GM19324 (cell line): Measurements from ENCODE around the gene DSP.

Experiments
- ATAC-seq: cut with Tn5 transposase; IDR thresholded peaks from one replicate; pipeline ENCODE4 v1.9.1; 2021; ENCODE audit warnings: mild to moderate bottlenecking, moderate library complexity; ENCODE audit not compliant: unreplicated experiment, low FRiP score

Gene DSP

GRCh38 chr6:7537565-7538174 is 3.8 kb upstream of the DSP start:
- ATAC-seq: no peak

- no peak for ATAC-seq
Measured at GRCh38 chr6:7538484-7538883, 3.0 kb upstream of the DSP start.

GRCh38 chr6:7540595-7540994 is 876 bp upstream of the DSP start:
- no peak for ATAC-seq

GRCh38 chr6:7542065-7542873 is 798 bp downstream of the DSP start:
- no peak for ATAC-seq

DNA sequence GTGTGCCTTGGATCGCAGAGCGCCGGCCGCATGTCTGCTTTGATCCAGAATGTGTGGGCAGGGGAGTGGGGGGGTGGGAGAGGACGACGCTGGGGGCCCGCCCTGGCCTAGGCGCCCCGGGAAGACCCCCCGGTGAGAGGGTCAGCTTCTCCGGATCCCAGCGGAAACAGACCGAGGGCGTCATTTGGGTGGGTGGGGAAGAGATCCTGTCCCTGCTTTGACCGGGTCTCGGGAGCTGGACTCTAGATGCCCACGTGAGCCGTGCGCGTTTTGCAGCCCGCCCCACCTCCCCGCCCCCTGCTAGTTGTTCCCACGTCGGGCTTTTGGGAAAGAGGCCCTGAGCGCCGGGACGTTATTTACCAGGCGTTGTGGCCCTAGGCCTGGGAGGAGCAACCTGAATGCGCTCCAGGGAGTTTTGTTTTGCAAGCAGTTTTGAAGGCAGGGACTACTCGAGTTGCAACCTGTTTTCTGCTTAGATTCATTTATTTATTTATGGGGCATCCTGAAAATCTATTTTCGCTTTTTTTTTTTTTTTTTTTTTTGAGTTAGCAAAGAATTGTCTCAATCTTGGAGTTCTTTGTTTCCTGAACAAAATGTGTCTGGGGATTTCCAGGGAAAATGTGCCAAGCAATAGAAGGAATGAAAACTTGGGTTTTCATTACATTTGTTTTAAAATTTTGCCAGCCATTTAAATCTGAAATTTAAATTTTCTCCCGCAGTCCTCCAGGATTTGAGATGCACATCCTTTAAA is 1.6 kb downstream of the DSP start:
- no peak for ATAC-seq

DNA sequence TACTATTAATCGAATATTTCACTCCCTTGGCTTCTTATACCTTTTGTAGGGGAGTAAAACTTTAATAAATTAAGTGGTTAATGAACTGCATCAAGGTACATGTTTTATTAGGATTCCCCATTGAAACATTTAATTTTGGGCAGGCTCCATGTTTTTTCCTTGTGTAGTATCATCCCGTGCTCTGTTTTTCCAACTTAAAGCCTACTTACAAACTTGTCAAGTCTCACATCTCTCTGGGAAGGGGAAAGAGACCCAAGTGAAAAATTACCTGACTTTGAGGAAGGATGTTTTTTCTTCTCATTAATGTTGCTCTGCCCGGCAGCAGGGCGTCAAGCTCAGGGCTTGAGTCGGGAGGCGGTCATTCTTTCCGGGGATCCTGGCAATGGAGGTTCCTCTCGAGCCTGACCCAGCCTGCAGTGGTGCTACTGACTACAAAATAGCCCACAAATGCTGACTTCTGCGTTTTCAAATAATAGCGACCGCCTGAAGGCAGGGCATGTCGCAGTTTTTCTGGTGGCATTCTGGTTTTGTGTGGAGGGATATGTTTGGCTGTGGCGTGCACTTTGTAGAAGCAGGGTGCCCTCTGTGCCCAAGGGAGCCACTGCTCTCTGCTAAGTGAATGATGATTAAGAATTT is 2.4 kb downstream of the DSP start:
- no peak for ATAC-seq

GRCh38 chr6:7544597-7544996 is 3.1 kb downstream of the DSP start:
- ATAC-seq: no peak

- ATAC-seq: no peak
Measured at GRCh38 chr6:7545316-7546019, 4.0 kb downstream of the DSP start.

DNA sequence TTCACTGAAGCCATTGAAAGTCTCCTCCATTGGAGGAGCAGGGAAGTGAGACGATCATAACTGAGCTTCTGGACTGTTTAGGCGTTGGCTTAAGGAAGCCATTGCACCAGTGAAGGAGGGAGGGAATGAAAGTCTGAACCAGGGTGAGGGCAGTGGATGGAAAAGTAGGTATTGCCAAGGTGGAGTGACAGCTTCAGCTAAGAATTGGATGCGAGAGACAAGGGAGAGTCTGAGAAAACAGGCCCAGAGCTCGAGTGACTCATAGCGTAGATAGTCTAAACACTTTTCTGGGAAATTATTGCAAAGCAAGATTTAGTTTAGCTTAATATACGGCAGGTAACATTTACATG is 4.5 kb downstream of the DSP start:
- no peak for ATAC-seq

DNA sequence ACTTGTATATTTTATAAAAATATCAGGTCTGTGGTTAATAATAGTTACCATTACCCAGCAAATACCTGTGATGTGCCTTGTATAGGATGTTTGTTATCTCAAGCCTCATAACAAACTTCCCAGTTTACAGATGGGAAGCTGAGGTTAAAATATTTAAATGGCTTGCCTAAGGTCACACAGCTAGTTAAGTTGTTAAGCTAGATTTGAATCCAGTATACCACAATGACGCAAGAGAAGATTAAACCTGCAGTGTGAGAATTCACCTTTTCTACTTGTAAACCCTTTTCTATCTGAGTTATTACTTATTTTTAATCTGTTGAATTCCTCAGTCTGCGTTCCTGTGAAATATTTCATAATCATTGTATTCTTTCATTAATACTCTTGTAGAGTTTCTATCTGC is 4.9 kb downstream of the DSP start:
- ATAC-seq: no peak

DNA sequence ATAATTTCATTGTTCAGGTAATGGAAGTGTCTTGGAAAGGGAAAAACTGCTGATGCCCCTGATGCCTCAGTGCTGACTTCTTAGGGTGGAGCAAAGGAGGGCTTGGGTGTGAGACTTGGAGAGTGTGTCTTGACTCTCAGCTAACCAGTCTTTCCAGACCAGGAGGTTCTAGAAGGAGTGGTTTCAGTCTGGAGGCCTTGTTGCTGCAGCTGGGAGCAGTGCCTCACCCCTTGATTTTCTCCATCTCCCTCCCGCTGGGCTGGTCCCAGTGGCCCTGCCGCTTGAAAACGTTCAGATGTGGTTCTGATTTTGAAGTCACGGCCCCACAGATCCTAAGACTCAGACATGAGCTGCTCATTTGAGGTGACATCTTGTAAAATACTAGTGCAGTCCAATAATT is 5.4 kb downstream of the DSP start:
- no peak for ATAC-seq

GRCh38 chr6:7547315-7547714 is 5.8 kb downstream of the DSP start:
- no peak for ATAC-seq

DNA sequence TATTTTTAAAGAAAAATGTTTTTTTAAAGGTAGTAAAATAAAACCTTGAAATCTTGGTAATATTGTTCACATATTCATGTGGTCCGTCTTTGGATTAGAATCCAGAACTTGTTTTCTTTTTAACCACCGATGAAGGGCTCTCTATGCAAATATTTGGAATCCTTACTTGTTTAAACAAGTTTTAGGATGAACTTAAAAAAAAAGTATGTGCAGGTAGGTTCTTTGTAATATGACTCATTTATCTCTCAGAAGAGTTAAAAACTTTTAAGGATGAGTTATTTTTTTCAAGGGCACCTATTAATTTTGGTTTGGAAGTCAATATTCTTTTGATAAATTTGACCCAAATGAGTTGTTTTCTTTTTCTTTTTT is 8.9 kb downstream of the DSP start:
- ATAC-seq: no peak

DNA sequence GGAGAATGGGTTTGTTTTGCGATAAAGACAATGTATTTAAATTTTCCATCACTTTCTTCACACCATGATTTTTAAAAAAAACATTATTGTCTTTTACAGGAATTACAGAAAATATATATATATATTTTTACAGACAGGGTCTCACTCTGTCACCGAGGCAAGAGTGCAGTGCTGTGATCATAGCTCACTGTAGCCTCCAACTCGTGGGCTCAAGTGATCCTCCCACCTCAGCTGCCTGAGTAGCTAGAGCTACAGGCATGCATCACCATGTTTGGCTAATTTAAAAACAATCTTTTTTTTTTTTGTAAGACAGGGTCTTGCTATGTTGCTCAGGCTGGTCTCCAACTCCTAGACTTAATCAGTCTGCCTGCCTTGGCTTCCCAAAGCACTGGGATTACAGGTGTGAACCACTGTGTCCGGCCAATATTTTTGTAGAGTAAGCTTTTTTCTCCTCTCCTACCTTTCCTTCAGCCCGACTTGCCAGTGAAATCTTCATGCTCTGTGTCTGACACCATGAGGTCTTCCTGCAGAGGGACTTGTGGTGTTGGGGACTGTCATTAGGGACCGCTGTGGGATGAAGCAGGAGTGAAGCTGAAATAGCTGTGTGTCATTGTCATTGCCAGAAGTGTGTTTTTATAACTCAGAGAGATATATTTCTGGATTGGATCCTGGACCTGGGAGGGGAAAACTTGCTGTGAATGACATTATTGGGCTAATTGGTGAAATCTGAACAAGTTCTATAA is 13.2 kb downstream of the DSP start:
- ATAC-seq: no peak

DNA sequence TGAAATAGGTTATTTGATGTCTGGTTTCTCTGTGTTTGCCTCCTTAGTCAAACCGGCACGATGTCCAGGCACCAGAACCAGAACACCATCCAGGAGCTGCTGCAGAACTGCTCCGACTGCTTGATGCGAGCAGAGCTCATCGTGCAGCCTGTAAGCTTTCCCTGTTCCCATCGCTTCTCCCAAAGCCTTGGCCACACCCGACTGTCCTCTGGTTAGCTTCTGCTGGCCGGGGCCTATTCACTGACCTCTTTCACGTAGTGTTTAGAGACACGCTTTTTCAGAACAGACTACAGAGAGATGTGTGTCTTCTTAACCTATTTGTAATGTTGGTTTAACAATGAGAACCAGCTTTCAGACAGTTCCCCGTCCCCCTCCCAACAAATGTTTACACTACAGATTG is 14.2 kb downstream of the DSP start:
- ATAC-seq: no peak

DNA sequence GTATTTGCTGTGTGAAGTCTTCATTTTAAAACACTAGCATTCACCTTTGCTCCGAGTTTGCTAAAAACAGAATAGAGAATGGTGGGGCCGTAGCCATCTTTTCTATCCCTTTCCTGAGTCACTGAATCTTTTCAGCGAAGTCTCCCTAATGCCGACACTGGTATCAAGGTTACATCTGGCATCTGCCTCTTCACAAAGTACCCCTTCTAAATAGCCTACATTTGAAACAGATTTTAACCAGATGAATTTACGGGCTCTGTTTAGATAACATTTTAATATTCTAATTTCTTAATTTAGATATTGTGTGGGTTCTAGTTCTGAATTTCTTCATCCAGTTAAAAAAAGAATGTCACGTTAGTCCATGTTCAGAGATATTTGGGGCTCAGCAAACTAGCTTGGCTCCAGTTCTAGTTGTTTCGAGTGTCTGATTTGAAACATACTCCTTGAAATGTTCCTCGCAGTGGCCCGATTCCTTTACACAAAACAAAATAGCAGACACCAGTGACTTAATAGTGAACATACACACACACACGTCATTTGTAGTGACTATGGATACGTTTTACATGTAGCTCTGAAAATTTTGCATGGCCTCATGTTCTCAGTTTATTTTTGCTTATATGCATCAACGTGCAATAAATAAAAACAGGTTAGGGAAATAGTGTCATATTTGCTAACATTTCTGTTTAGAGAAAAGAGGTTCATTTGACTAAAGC is 15.1 kb downstream of the DSP start:
- no peak for ATAC-seq

DNA sequence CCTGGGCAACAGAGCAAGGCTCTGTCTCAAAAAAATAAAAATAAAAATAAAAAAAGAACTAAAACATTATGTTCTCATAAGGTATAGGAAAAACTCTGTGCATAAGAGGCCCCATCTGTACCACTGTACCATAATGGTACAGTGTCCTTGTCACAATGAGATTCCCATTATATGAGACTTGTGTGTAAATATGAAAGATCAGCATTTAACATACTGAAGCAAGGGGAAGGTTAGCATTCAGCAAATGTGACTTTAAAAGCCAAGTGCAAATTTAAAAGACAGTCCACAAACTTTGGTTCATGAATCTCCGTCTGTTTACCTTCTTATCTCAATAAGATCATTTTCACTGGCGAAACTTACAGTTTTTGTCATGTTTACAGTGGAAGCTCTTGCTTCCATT is 16.2 kb downstream of the DSP start:
- ATAC-seq: no peak

GRCh38 chr6:7558781-7559180 is 17.3 kb downstream of the DSP start:
- no peak for ATAC-seq

DNA sequence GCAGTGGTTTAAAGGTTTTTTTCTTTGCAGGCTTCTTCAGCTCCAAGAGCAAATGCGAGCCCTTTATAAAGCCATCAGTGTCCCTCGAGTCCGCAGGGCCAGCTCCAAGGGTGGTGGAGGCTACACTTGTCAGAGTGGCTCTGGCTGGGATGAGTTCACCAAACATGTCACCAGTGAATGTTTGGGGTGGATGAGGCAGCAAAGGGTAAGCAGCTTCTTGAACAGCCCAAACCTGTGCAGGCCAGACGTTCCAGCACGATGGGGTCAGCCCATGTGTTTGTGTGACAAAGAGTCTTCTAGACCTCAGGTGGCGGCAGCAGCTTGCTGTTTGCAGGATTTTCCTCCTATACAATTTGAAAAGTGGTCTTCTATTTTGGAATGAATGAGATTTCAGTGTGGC is 17.7 kb downstream of the DSP start:
- no peak for ATAC-seq
